SK-N-SH treated with all-trans-retinoic acid at 6 μM for 48 hours (cell line): ENCODE data around the gene KCP.

ENCODE experiments used
- ATAC-seq: fragments of 200-7000 bp; cut with Tn5 transposase; 3 replicates; pipeline ENCODE4 v1.9.1; 2020; ENCODE audit warnings: mild to moderate bottlenecking, moderate library complexity
- ARNTL ChIP-seq: fragments of 450-650 bp; formaldehyde crosslinking; IDR thresholded peaks from 2 replicates; pipeline ENCODE4 v1.5.0; 2020; ENCODE audit warnings: low read depth, mild to moderate bottlenecking, moderate library complexity, borderline replicate concordance
- BACH2 ChIP-seq: fragments of 250-450 bp; sonication (Bioruptor Pico); IDR thresholded peaks from 2 replicates; pipeline ENCODE4 v1.9.0; 2021; ENCODE audit warnings: mild to moderate bottlenecking, borderline replicate concordance
- CSDC2 ChIP-seq: fragments of 250-450 bp; sonication (Bioruptor Pico); IDR thresholded peaks from 2 replicates; pipeline ENCODE4 v1.5.0; 2020; ENCODE audit warnings: mild to moderate bottlenecking, moderate library complexity
- ESRRG ChIP-seq: fragments of 250-450 bp; sonication (Bioruptor Pico); IDR thresholded peaks from 2 replicates; pipeline ENCODE4 v1.6.1; 2021; ENCODE audit warnings: mild to moderate bottlenecking
- GLIS3 ChIP-seq: fragments of 250-450 bp; sonication (Bioruptor Pico); IDR thresholded peaks from 2 replicates; pipeline ENCODE4 v1.5.0; 2020; ENCODE audit warnings: mild to moderate bottlenecking, moderate library complexity
- ISL1 ChIP-seq: fragments of 250-450 bp; sonication (Bioruptor Pico); IDR thresholded peaks from 2 replicates; pipeline ENCODE4 v2.1.2; 2022; ENCODE audit warnings: mild to moderate bottlenecking, moderate library complexity
- OSR1 ChIP-seq: fragments of 250-450 bp; sonication (Bioruptor Pico); IDR thresholded peaks from 2 replicates; pipeline ENCODE4 v1.8.0; 2022; ENCODE audit warnings: moderate library complexity, mild to moderate bottlenecking, inconsistent platforms
- PPARA ChIP-seq: fragments of 250-450 bp; sonication (Bioruptor Pico); IDR thresholded peaks from 2 replicates; pipeline ENCODE4 v1.5.0; 2020; ENCODE audit warnings: mild to moderate bottlenecking, borderline replicate concordance
- TCF4 ChIP-seq: fragments of 250-450 bp; sonication (Bioruptor Pico); IDR thresholded peaks from 2 replicates; pipeline ENCODE4 v1.8.0; 2021; ENCODE audit warnings: mild to moderate bottlenecking, moderate library complexity, borderline replicate concordance
- TOX ChIP-seq: fragments of 250-450 bp; sonication (Bioruptor Pico); IDR thresholded peaks from 2 replicates; pipeline ENCODE4 v1.8.0; 2021; ENCODE audit warnings: mild to moderate bottlenecking, moderate library complexity, borderline replicate concordance
- ZC3H10 ChIP-seq: fragments of 250-450 bp; sonication (Bioruptor Pico); IDR thresholded peaks from 2 replicates; pipeline ENCODE4 v1.5.1; 2021; ENCODE audit warnings: mild to moderate bottlenecking, moderate library complexity
- ZFP3 ChIP-seq: fragments of 250-450 bp; sonication (Bioruptor Pico); IDR thresholded peaks from 2 replicates; pipeline ENCODE4 v1.5.0; 2020; ENCODE audit warnings: mild to moderate bottlenecking, moderate library complexity
- ZFP30 ChIP-seq: fragments of 450-650 bp; formaldehyde crosslinking; IDR thresholded peaks from 2 replicates; pipeline ENCODE4 v1.5.0; 2022; ENCODE audit warnings: mild to moderate bottlenecking, moderate library complexity
- ZNF565 ChIP-seq: fragments of 450-650 bp; formaldehyde crosslinking; conservative IDR thresholded peaks from 2 replicates; pipeline ENCODE4 v1.5.0; 2020; ENCODE audit warnings: low read depth, mild to moderate bottlenecking, moderate library complexity
- ZNF70 ChIP-seq: fragments of 450-650 bp; formaldehyde crosslinking; IDR thresholded peaks from 2 replicates; pipeline ENCODE4 v1.5.0; 2020; ENCODE audit warnings: mild to moderate bottlenecking, moderate library complexity
- ZNF8 ChIP-seq: fragments of 450-650 bp; formaldehyde crosslinking; IDR thresholded peaks from 2 replicates; pipeline ENCODE4 v1.5.0; 2020; ENCODE audit warnings: mild to moderate bottlenecking, moderate library complexity
- TF ChIP-seq, protein P1 (sequence below): fragments of 250-450 bp; sonication (Bioruptor Pico); IDR thresholded peaks from 2 replicates; pipeline ENCODE4 v1.5.0; 2020; ENCODE audit warnings: mild to moderate bottlenecking, moderate library complexity
- TF ChIP-seq, protein P2 (sequence below): fragments of 250-450 bp; sonication (Bioruptor Pico); IDR thresholded peaks from 2 replicates; pipeline ENCODE4 v1.5.1; 2021; ENCODE audit warnings: mild to moderate bottlenecking, moderate library complexity
- TF ChIP-seq, protein P3 (sequence below): fragments of 250-450 bp; sonication (Bioruptor Pico); IDR thresholded peaks from 2 replicates; pipeline ENCODE4 v1.8.0; 2020; ENCODE audit warnings: mild to moderate bottlenecking, moderate library complexity, borderline replicate concordance
- TF ChIP-seq, protein P4 (sequence below): fragments of 250-450 bp; sonication (Bioruptor Pico); IDR thresholded peaks from 2 replicates; pipeline ENCODE4 v1.8.0; 2021; ENCODE audit warnings: low read depth, mild to moderate bottlenecking, moderate library complexity, borderline replicate concordance
- TF ChIP-seq, protein P5 (sequence below): fragments of 250-450 bp; sonication (Bioruptor Pico); IDR thresholded peaks from 2 replicates; pipeline ENCODE4 v1.5.1; 2020; ENCODE audit warnings: low read depth, mild to moderate bottlenecking, moderate library complexity

The KCP gene

DNA sequence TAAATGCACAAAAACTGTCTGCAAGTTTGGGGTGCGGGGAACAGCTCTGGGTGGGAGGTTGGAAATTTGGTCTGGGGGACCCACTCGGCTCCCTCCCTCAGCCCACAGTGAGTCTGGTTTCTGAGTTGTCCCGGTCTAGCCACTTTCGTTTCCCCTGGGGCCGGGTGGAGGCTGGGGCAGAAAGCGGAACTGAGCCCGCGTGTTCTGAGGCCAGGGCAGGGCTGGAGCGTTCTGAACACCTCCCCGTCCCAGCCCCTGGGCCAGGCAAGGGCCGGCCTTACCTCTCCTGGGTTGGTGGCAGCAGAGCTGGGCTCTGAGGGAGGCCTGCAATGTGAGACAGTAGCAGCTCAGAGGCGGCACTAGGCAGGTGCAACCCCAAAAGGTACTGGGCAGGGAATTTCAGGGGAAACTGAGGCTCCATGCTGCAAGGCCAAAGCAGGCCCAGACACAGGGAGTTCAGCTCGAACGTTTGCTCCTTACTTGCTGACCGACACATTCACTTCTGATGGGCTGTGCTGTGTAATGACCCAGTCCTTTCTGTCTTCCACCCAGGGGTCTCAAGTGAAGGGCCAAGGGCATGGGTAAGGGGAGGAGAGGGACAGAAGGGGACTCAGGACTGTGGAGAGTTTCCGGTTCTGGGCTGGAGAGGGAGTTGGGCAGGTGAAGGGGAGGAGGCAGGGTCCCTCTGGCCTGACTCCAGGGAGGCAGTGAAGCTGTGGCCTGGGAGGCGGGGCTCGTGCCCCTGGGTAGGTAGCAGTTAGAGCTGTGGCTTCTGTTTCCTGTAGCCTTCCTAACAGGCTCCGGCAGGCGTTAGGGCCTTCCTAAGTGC is 30.2 kb upstream of the KCP start:
- TF ChIP-seq ZFP30 (CRISPR knock-in tag) (no peak), ZNF8 (CRISPR knock-in tag) (no peak), ARNTL (CRISPR knock-in tag) (no peak), TCF4 (CRISPR knock-in tag) (no peak)
- TF ChIP-seq, all 23 proteins: peak for 0
- ATAC-seq, result no peak

DNA sequence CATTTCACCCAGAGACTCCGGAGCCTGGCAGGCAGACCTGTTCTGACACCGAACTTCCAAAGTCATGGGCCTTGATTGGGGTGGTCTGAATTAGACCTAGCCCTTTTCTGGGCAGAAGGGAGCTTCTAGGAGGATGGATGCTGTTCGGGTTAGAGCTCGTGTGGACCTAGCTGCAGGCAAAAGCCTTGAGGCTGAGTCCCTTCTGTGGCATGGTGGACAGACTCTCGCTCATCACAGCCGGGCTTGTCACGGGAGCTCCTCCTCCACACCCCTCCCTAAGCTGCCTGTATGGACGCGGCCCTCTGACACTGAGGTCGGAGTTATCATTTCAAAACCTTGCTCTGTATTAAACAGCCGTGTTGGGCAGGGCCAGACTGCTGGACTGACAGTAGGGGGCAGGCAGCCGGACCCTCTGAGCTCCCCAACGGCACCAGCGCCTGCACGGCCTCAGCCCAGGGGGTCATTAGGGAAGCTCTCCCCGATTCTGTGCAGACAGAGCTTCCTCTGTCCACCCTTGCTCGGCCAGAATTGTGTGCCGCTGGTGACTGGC is 29.4 kb upstream of the KCP start:
- no peak for ATAC-seq
- no peak for TF ChIP-seq CSDC2 (CRISPR knock-in tag)
- no peak for TF ChIP-seq ZNF8 (CRISPR knock-in tag)
- no peak for TF ChIP-seq ESRRG (CRISPR knock-in tag)
- TF ChIP-seq, all 23 proteins: peak for 0

DNA sequence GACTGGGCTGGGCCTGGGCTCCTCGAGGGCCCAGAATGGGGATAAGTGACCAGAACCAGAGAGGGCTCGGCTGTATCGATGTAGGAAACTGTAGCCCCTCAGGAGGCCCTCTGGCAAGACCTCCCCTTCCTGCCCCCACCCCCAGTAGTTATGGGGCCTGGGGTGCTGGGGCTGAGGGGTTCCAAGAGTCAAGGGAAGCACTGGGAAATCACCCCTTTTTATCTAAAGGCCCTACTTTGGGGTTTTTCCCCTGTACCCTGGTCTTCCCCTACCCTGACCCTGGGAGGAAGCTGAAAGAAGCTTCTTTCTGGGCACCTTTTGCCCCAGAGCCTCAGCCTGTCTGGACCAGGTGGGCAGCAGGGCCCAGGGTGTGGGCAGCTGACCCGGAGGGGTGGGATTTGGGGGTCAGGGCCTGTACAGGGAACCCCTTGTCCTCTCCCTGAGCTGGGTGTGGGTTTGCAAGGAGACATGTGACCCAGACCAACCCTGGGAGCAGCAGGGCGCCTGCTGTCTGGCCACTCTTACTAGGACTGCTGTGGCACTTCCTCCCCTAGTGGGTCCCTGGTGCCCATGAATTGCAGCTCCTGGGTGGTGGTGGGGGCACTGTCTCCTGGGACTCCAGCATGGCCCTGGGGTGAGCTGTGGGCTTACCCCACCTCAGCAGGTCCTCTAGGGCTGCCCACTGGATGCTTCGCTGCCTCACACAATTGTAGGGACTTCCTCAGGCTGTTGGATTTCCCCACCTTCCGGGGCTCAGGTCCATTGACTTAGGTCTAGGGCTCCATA is 28.8 kb upstream of the KCP start:
- no peak for ATAC-seq
- no peak for TF ChIP-seq BACH2 (CRISPR knock-in tag)
- TF ChIP-seq ISL1, result no peak
- no peak for TF ChIP-seq ARNTL (CRISPR knock-in tag)
- no peak for TF ChIP-seq ZNF8 (CRISPR knock-in tag)
- TF ChIP-seq, protein P1, sequence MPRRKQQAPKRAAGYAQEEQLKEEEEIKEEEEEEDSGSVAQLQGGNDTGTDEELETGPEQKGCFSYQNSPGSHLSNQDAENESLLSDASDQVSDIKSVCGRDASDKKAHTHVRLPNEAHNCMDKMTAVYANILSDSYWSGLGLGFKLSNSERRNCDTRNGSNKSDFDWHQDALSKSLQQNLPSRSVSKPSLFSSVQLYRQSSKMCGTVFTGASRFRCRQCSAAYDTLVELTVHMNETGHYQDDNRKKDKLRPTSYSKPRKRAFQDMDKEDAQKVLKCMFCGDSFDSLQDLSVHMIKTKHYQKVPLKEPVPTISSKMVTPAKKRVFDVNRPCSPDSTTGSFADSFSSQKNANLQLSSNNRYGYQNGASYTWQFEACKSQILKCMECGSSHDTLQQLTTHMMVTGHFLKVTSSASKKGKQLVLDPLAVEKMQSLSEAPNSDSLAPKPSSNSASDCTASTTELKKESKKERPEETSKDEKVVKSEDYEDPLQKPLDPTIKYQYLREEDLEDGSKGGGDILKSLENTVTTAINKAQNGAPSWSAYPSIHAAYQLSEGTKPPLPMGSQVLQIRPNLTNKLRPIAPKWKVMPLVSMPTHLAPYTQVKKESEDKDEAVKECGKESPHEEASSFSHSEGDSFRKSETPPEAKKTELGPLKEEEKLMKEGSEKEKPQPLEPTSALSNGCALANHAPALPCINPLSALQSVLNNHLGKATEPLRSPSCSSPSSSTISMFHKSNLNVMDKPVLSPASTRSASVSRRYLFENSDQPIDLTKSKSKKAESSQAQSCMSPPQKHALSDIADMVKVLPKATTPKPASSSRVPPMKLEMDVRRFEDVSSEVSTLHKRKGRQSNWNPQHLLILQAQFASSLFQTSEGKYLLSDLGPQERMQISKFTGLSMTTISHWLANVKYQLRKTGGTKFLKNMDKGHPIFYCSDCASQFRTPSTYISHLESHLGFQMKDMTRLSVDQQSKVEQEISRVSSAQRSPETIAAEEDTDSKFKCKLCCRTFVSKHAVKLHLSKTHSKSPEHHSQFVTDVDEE (CRISPR knock-in tag), result no peak
- TF ChIP-seq ZNF70, result no peak
- no peak for TF ChIP-seq PPARA (CRISPR knock-in tag)
- no peak for TF ChIP-seq OSR1 (CRISPR knock-in tag)
- no peak for TF ChIP-seq TCF4 (CRISPR knock-in tag)
- TF ChIP-seq, protein P2, sequence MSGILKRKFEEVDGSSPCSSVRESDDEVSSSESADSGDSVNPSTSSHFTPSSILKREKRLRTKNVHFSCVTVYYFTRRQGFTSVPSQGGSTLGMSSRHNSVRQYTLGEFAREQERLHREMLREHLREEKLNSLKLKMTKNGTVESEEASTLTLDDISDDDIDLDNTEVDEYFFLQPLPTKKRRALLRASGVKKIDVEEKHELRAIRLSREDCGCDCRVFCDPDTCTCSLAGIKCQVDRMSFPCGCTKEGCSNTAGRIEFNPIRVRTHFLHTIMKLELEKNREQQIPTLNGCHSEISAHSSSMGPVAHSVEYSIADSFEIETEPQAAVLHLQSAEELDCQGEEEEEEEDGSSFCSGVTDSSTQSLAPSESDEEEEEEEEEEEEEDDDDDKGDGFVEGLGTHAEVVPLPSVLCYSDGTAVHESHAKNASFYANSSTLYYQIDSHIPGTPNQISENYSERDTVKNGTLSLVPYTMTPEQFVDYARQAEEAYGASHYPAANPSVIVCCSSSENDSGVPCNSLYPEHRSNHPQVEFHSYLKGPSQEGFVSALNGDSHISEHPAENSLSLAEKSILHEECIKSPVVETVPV (CRISPR knock-in tag), result no peak
- no peak for TF ChIP-seq ZFP30 (CRISPR knock-in tag)

DNA sequence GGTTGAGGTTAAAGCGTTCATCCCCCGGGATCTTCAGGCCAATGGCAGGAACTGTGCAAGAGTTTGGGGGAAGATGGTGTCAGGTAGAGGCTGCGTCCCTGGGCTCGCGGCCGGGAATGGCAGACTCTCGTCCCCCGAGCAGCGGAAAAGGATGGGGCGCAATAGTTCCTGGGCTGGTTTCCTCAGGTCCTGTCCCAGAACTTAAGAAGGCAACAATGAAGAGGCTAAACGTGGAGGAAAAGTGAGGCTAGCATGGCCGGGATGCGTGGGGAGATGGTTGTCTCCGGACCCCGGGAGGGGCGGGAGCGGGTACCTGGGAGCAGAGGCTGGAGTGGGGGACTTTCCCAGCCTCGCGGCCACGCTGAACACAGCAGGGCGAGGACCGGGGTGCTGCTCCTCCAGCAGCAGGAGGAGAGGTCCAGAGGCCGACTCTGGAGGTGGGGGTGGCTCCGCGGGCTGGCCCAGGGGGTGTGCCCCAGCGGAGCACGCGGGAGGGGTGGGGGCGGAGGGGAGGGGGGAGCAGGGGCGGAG is 28.1 kb upstream of the KCP start:
- peak; percentile 7; the same call in 2 of the 3 replicates for ATAC-seq

More for the DNA sequence above, 28.1 kb upstream of the KCP start:
- TF ChIP-seq, protein P3, sequence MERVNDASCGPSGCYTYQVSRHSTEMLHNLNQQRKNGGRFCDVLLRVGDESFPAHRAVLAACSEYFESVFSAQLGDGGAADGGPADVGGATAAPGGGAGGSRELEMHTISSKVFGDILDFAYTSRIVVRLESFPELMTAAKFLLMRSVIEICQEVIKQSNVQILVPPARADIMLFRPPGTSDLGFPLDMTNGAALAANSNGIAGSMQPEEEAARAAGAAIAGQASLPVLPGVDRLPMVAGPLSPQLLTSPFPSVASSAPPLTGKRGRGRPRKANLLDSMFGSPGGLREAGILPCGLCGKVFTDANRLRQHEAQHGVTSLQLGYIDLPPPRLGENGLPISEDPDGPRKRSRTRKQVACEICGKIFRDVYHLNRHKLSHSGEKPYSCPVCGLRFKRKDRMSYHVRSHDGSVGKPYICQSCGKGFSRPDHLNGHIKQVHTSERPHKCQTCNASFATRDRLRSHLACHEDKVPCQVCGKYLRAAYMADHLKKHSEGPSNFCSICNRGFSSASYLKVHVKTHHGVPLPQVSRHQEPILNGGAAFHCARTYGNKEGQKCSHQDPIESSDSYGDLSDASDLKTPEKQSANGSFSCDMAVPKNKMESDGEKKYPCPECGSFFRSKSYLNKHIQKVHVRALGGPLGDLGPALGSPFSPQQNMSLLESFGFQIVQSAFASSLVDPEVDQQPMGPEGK (CRISPR knock-in tag), result no peak
- TF ChIP-seq ZC3H10 (CRISPR knock-in tag) (no peak), CSDC2 (CRISPR knock-in tag) (no peak), ZNF70 (no peak), ZNF565 (no peak), ESRRG (CRISPR knock-in tag) (no peak), GLIS3 (no peak), ZFP3 (CRISPR knock-in tag) (no peak), BACH2 (CRISPR knock-in tag) (no peak), TOX (CRISPR knock-in tag) (no peak), OSR1 (CRISPR knock-in tag) (no peak)
- TF ChIP-seq, protein P4, sequence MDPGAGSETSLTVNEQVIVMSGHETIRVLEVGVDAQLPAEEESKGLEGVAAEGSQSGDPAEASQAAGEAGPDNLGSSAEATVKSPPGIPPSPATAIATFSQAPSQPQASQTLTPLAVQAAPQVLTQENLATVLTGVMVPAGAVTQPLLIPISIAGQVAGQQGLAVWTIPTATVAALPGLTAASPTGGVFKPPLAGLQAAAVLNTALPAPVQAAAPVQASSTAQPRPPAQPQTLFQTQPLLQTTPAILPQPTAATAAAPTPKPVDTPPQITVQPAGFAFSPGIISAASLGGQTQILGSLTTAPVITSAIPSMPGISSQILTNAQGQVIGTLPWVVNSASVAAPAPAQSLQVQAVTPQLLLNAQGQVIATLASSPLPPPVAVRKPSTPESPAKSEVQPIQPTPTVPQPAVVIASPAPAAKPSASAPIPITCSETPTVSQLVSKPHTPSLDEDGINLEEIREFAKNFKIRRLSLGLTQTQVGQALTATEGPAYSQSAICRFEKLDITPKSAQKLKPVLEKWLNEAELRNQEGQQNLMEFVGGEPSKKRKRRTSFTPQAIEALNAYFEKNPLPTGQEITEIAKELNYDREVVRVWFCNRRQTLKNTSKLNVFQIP (CRISPR knock-in tag), result no peak
- TF ChIP-seq, protein P5, sequence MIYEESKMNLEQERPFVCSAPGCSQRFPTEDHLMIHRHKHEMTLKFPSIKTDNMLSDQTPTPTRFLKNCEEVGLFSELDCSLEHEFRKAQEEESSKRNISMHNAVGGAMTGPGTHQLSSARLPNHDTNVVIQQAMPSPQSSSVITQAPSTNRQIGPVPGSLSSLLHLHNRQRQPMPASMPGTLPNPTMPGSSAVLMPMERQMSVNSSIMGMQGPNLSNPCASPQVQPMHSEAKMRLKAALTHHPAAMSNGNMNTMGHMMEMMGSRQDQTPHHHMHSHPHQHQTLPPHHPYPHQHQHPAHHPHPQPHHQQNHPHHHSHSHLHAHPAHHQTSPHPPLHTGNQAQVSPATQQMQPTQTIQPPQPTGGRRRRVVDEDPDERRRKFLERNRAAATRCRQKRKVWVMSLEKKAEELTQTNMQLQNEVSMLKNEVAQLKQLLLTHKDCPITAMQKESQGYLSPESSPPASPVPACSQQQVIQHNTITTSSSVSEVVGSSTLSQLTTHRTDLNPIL (CRISPR knock-in tag), result no peak
